Lower lobe of right lung (tissue), 2 donors: ENCODE measurements around the gene LIX1L. TPM values are rescaled to one million over a fixed set of nuclear protein-coding genes. Genes with fewer than 3 reads are reported as not detected.

Experiments used
- ATAC-seq, 2 donors: fragments of 200-7000 bp; cut with Tn5 transposase; one replicate each; pipeline ENCODE4 v1.9.1; 2020 to 2022; ENCODE audit warnings: mild to moderate bottlenecking in 2 of 2, moderate library complexity in 2 of 2
- DNase-seq: peaks from one replicate; pipeline ENCODE4 v3.0.0-alpha.2; 2020
- H3K27ac ChIP-seq: fragments of 200-600 bp; one replicate; pipeline ENCODE4 v1.8.0; 2022
- H3K27me3 ChIP-seq: fragments of 200-600 bp; one replicate; pipeline ENCODE4 v1.8.0; 2022; ENCODE audit warnings: low read depth
- H3K36me3 ChIP-seq: fragments of 200-600 bp; one replicate; pipeline ENCODE4 v1.8.0; 2022; ENCODE audit warnings: mild to moderate bottlenecking
- H3K4me1 ChIP-seq: fragments of 200-600 bp; one replicate; pipeline ENCODE4 v1.8.0; 2022
- H3K4me3 ChIP-seq: fragments of 200-600 bp; one replicate; pipeline ENCODE4 v1.8.0; 2022; ENCODE audit warnings: mild to moderate bottlenecking
- H3K9me3 ChIP-seq: fragments of 200-600 bp; one replicate; pipeline ENCODE4 v1.8.0; 2022
- CTCF ChIP-seq: fragments of 200-600 bp; IDR thresholded peaks from one replicate; pipeline ENCODE4 v1.8.0; 2022; ENCODE audit warnings: antibody characterized with exemption, mild to moderate bottlenecking
- intact Hi-C: fragments of 100-400 bp; cut with DNase I; formaldehyde crosslinking; loops from one replicate; pipeline ENCODE4 v1.11.0; 2022
- total RNA-seq: library from RNA; stranded (reverse); fragmentation: NEBNext Ultra II Directional; extraction: Animal tissue kit (Norgen Biotek cat#: 25700); gene quantifications from one replicate; pipeline ENCODE4 v1.2.1, GENCODE V29; 2021
- donor health status: DM: no; HTN: yes; CAD: no; lungs with severe emphysema.

LIX1L gene
- total RNA-seq, 1 donor from 2014 or later = 30.9 TPM

GRCh38 chr1:145889722-145890121 is 68.1 kb downstream of the LIX1L start:
- Histone ChIP-seq H3K4me1 (peaks cover 42% of the 10 kb centered on the region), H3K27ac (no peak overlapping the region), H3K4me3 (no peak overlapping the region), H3K9me3 (no peaks in the 10 kb centered on the region), H3K27me3 (peaks cover 3% of the 10 kb centered on the region), H3K36me3 (no peaks in the 10 kb centered on the region)
- TF ChIP-seq CTCF = no peak
- intact Hi-C loops = no loop called here
- no peak for ATAC-seq
- no peak for DNase-seq

- H3K9me3 ChIP-seq = no peaks in the 10 kb centered on the region
- no peaks in the 10 kb centered on the region for H3K36me3 ChIP-seq
- no peak overlapping the region for H3K4me3 ChIP-seq
- peaks cover 4% of the 10 kb centered on the region for H3K27me3 ChIP-seq
- intact Hi-C loops = no loop called here
- TF ChIP-seq CTCF = no peak
- DNase-seq (no peak), ATAC-seq (no peak)
- H3K4me1 ChIP-seq = peaks cover 36% of the 10 kb centered on the region
- H3K27ac ChIP-seq = no peak overlapping the region
Measured at GRCh38 chr1:145887631-145888030, 70.2 kb downstream of the LIX1L start.

GRCh38 chr1:145886816-145887215 is 71.0 kb downstream of the LIX1L start:
- Histone ChIP-seq H3K9me3 (no peaks in the 10 kb centered on the region), H3K4me1 (peaks cover 28% of the 10 kb centered on the region), H3K27ac (no peak overlapping the region), H3K4me3 (no peak overlapping the region), H3K27me3 (peaks cover 4% of the 10 kb centered on the region), H3K36me3 (no peaks in the 10 kb centered on the region)
- no peak for ATAC-seq
- intact Hi-C loops = no loop called here
- no peak for DNase-seq
- no peak for TF ChIP-seq CTCF

GRCh38 chr1:145886390-145886789 is 71.4 kb downstream of the LIX1L start:
- no peaks in the 10 kb centered on the region for H3K9me3 ChIP-seq
- intact Hi-C loops = no loop called here
- TF ChIP-seq CTCF = no peak
- H3K27me3 ChIP-seq = peaks cover 4% of the 10 kb centered on the region
- no peak for ATAC-seq
- H3K4me1 ChIP-seq = peaks cover 24% of the 10 kb centered on the region
- no peak overlapping the region for H3K27ac ChIP-seq
- no peak for DNase-seq
- H3K4me3 ChIP-seq = peak overlapping the region; percentile 80
- no peaks in the 10 kb centered on the region for H3K36me3 ChIP-seq

GRCh38 chr1:145885738-145886287 is 72.0 kb downstream of the LIX1L start, which contains the start of gene ANKRD35:
Gene ANKRD35 (minus strand): TSS chr1:145885866. CDS start chr1:145885758, 108 bp downstream.
- Histone ChIP-seq H3K9me3 (no peaks in the 10 kb centered on the region), H3K4me1 (peaks cover 18% of the 10 kb centered on the region), H3K4me3 (peak within 1 kb of the TSS; percentile 80), H3K27me3 (peaks cover 4% of the 10 kb centered on the region), H3K36me3 (no peaks in the 10 kb centered on the region), H3K27ac (no peak within 1 kb of the TSS)
- DNase-seq = peak; percentile 94
- no peak for TF ChIP-seq CTCF
- intact Hi-C loops = no loop called here
- ATAC-seq = peak; percentile 95 to 98
